HEK293T (cell line): ENCODE measurements around the gene CRAMP1.

Experiments used
- ARNT ChIP-seq: fragments of 450-650 bp; IDR thresholded peaks from 2 replicates; pipeline ENCODE4 v1.6.1; 2017; ENCODE audit warnings: mild to moderate bottlenecking
- TF ChIP-seq, protein P1 (sequence below): fragments of 450-650 bp; IDR thresholded peaks from 2 replicates; pipeline ENCODE4 v1.6.1; 2016

DNA sequence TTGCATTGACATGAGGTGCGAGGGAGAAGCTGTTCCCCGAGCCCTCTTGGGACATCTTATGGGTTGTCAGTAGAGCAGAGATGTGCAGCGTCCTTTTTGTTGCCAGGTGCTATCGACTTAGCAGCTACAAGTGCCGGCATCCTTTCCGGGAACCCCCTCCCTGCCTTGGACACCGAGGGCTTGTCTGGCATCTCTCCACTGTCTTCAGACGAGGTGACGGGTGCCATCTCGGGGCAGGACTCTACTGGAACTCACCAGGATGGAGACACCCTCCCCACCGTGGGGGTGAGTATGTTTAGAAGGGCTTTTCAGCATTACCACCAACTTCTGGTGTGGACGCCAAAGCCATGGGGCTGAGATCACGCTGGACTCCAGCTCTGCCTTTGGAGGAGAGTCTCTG is 54.2 kb downstream of the CRAMP1 start:
- no peak for TF ChIP-seq ARNT
- TF ChIP-seq, protein P1, sequence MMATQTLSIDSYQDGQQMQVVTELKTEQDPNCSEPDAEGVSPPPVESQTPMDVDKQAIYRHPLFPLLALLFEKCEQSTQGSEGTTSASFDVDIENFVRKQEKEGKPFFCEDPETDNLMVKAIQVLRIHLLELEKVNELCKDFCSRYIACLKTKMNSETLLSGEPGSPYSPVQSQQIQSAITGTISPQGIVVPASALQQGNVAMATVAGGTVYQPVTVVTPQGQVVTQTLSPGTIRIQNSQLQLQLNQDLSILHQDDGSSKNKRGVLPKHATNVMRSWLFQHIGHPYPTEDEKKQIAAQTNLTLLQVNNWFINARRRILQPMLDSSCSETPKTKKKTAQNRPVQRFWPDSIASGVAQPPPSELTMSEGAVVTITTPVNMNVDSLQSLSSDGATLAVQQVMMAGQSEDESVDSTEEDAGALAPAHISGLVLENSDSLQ = no peak
